CD4-positive, alpha-beta T cell treated with Interleukin-1 beta for 1 hour (primary cell): ENCODE measurements around the gene MECP2.
"Not testable (repeated sequence)": the region's sequence is repeated elsewhere in the genome, so short reads cannot be mapped to it uniquely, and the experiment has no call there.

Experiments
- DNase-seq, 2 donors: peaks; one replicate each; pipeline ENCODE4 v3.0.0-alpha.2; 2020 to 2022

MECP2 gene

DNA sequence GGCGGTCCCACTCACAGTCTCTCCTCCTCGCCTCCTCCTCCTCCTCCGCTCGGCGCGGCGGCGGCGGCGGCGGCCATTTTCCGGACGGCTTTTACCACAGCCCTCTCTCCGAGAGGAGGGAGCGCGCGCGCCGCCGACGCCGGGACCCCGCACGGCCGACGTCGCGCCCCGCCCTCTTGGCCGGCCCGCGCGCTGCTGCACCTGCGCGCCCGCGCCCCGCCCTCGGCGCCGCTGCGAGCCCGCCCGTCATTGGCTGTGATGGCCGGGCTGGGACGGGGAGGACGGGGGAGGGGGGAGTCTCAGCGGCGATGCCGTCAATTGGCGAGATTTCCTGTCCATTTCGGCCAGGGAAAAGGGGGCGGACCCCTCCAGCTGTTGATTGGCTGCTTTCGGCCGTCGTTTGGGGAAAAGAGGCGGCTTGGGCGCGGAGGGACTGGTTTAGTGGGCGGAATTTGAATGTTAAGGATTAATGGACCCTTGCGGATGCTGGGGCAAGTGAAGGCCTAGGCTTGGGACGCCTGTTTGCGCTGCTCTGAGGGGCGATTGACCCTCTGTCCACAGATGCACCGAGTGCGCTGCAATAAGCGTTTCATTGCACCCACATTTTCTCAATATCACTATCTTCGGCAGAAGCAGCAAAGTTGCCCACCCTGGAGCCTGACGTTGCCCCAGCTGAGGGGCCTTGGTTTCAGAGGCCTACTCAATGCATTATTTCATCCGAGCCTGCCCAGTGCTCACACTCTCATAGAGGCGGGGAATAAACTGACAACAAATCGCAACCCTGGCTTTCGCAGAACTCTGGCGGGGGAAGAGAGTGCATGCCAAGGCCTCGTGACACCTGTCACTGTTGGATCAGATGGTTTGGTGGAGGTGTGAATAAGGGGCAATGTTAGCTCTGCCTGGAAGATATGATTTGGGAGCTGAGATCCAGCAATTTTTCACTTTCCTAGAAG is at the start of gene MECP2:
Gene MECP2 (minus strand): TSS at position 129 of the 953 bp plus-strand sequence.
- peak; percentile 91 to 93 for DNase-seq

- not testable (repeated sequence) for DNase-seq
Measured at GRCh38 chrX:154144010-154144409, 46.5 kb upstream of the MECP2 start, which contains the start of gene OPN1LW. Gene OPN1LW (plus strand): TSS chrX:154144243. CDS start chrX:154144284, 41 bp downstream.

GRCh38 chrX:154142950-154143745 is 45.6 kb upstream of the MECP2 start:
- no peak for DNase-seq

GRCh38 chrX:154142386-154142785 is 44.9 kb upstream of the MECP2 start:
- no peak for DNase-seq

GRCh38 chrX:154140742-154141141 is 43.2 kb upstream of the MECP2 start:
- no peak for DNase-seq

DNA sequence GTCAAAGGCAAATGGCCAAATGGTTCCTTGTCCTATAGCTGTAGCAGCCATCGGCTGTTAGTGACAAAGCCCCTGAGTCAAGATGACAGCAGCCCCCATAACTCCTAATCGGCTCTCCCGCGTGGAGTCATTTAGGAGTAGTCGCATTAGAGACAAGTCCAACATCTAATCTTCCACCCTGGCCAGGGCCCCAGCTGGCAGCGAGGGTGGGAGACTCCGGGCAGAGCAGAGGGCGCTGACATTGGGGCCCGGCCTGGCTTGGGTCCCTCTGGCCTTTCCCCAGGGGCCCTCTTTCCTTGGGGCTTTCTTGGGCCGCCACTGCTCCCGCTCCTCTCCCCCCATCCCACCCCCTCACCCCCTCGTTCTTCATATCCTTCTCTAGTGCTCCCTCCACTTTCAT is 42.7 kb upstream of the MECP2 start:
- DNase-seq, result no peak

DNA sequence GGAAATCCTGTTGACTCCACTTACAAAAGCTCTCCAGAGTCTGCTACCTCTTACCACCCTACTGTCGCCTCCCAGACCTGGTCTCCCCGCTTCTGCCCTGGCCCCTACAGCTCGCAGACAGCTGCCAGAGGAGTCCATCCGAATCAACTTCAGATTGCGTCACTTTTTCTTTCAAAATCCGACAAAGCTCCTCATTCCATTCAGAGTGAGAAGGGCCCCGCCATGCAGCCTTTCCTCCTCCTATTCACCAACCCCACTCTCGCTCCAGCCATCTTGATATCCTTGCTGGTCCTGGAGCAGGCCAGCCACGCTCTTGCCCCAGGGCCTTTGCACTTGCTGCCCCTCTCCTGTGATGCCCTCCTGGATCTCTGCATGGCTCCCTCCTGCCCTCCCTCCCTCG is 41.3 kb upstream of the MECP2 start:
- DNase-seq, result no peak

DNA sequence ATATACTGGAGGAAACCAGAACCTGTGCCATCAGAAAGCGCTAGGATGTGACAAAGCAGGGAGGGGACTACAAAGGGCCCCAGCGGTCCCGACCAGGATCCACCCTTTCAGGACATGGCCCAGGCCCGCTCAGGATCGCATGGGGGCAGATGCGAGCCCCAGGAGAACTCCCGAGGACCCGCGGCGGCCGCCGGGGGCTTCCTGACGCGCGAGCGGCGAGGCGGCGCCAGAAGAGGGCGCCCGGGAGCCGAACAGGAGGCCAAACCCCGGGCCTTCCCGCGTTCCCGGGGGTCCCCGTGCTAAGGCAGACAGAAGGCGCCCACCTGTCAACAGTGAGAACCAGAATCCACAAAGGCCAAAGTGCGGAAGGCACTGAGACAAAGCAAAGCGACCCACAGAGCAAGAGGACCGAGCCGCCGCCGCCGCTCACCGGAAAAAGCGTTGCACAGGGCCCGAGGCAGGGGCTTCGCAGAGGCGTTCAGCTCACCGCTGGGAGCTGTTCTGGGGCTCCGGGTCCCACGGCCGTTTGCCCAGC is 39.2 kb upstream of the MECP2 start:
- peak; percentile 73 to 76 for DNase-seq

DNA sequence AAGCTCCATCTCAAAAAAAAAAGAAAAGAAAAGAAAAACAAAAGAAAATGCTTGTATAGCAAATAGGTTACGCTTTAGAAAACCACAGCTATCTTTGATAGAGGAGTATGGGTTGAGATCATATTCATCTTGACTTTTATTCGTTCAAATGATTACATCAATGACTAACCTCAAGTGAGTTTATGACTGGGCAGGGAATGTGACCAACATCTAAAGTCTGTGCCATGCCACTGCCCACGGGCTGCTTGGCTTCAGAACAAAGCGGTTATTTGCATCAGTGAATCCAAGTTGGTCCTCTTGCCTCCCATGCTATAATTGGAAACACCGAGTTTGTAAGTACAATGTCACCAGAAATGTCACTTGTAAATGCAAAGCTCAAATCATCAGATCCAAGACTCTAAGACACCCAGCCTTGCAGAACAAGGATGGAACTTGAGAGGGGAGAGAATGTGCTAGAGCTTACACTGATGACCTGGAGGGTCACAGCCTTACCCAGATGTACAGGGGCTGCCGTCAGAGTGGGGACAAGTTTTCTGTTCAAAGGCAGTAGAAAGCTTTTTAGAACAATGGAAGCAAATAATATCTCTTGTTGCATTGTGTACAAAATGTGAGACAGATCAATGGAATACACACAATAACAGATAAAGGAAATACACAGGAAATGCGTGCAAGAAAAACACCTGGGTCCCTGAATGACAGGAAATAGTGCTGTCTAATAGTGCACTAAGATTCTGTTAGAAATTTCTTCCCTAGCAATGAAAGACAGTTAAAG is 38.1 kb upstream of the MECP2 start:
- peak in 1 of 2 donors; percentile 54 for DNase-seq

DNA sequence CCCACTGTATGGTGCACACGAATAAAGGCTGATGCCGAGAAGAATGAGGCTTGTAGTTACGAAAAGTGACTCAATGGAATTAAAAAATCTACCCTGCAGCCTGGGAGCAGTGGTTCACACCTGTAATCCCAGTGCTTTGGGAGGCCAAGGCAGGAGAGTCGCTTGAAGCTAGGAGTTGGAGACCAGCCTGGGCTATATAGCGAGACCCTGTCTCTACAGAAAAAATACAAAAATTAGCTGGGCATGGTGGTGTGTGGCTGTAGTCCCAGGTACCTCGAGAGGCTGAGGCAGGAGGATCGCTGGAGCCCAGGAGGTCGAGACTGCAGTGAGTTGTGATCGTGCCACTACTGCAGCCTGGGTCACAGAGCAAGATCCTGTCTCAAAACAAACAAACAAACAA is 34.8 kb upstream of the MECP2 start:
- DNase-seq, result no peak

GRCh38 chrX:154131955-154132354 is 34.4 kb upstream of the MECP2 start:
- no peak for DNase-seq

DNA sequence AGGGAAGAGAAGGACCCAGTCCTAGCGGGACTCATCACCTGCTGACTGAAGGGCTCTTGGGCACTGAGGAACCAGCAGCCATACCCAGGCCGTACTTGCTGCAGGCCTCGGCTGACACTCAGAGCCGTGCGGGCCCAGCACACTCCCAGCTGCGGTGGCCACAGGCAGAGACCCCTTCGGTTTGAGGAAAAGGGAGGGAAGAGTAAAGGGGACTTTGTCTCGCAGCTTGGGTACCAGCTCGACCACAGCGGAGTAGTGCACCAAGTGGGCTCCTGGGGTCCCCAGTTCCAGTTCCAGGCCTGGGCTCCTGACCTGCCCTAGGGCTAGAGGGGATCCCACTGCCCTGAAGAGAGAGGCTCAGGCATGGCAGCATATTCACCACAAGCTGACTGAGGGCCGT is 28.6 kb upstream of the MECP2 start:
- no peak for DNase-seq

DNA sequence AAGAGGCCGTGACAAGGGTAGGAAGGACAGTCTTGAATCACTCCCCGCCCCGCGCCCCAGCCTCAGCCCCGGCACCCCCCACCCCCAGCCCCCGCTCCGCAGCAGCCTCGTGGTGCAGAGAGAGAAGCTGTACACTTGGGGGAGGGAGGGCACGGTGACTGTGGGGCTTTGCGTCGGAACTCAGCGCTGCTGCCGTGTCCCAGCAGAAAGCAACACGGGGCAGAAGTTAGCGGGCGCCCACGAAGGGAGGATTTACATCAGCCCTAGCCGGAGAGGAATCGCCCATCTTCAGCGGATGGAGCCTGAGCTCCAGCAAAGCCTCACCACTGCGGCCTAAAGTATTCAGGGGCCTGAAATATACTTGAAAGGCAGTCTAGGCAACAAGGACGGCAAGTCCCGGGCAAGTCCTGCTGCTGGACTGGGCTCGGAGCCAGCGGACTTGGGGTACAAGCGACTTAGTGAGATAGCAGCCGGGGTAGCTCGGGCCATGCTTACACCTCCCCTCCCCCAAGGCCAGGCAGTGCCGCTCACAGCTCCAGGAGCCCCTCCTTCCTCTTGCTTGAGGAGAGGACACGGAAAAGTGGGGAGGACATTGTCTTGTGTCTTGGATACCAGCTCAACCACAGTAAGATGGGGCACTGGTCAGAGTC is 28.0 kb upstream of the MECP2 start:
- no peak for DNase-seq

GRCh38 chrX:154123241-154124219 is 26.0 kb upstream of the MECP2 start:
- peak; percentile 52 to 64 for DNase-seq

DNA sequence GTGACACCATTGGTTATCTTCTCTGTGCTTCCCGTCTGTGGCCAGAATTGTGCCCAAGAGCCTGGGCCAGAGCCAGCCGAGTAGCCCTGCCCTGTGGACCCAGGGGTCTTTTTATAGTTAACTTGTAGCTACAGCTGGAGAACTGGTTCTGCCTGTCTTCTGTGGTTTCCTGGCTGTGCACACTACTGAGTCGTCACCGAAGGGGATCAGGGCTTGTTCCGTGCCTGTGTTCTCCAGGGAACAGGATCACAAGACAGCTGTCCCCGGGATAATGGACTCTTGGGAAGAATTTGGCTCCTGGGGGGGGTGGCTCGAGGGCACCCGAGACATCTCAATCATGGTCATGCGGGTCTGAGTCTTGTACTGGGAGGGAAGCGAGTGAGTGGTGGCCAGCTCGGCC is 24.4 kb upstream of the MECP2 start:
- no peak for DNase-seq

DNA sequence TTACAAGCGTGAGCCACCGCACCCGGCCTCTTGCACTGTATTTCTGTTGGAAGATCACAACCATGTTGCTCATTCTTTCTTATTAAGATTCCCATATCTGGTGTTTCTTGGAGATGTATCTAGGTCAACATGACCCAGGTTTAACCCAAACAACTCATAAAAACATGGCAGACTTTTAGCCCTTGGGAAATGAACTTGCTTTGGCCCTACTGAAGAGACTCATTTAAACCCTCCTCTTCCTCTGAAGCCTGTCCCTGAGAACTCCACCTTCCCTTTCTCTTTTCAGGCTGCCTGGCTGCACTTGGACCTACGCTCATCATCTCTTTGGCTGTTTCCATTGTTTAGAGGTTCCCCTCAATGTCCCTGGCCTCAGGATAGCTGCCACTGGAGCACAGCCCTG is 23.7 kb upstream of the MECP2 start:
- DNase-seq, result no peak

GRCh38 chrX:154120567-154120966 is 23.1 kb upstream of the MECP2 start:
- DNase-seq, result no peak

DNA sequence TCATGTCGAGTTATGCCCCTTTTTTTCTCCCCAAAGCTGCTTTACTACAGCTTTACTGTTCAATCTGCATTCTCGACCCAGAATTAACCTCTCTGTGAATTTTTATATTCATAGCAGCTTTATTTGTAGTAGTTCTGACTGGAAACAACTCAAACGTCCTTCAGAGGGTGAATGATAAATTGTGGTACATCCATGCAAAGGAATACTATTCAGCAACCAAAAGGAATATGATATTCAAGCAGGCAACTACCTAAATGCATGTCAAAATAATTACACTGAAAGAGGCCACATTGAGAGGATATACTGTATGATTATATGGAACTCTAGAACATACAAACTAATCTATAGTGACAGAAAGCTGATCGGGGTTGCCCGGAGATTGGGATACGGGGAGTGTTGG is 20.0 kb upstream of the MECP2 start:
- no peak for DNase-seq

- DNase-seq, result no peak
Measured at GRCh38 chrX:154116426-154117211, 19.1 kb upstream of the MECP2 start.

DNA sequence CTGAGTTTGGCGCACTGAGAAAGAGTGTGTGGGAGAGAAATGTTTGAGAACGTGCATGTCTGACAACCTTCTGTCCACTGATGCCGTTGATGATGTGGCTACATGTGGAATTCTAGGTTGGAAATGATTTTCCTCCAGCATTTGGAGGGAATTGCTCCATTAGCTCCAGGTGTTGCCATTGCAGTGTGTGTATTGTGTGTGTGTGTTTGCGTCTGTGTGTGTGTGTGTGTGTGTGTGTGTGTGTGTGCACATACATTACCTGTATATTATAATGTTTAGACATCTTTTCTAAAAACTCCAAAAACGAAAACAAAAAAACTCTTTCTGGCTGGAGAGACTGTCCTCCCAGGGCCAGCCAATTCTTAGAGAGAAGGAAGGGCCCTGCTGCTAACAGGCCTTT is 18.2 kb upstream of the MECP2 start:
- DNase-seq, result no peak
